GM19467 (cell line): ENCODE data around the gene HTT.

ENCODE experiments used
- ATAC-seq: cut with Tn5 transposase; IDR thresholded peaks from one replicate; pipeline ENCODE4 v1.9.1; 2021; ENCODE audit warnings: mild to moderate bottlenecking, moderate library complexity; ENCODE audit not compliant: unreplicated experiment

HTT gene

GRCh38 chr4:3285558-3286334 lies 211.3 kb downstream of the HTT start:
- ATAC-seq = peak; percentile 79

GRCh38 chr4:3286335-3287175 lies 212.1 kb downstream of the HTT start:
- no peak for ATAC-seq

GRCh38 chr4:3287271-3287971 lies 212.9 kb downstream of the HTT start:
- no peak for ATAC-seq

- ATAC-seq = no peak
Measured at GRCh38 chr4:3287972-3288570, 213.6 kb downstream of the HTT start.

- ATAC-seq = no peak
Measured at GRCh38 chr4:3288571-3289094, 214.2 kb downstream of the HTT start.

- ATAC-seq = no peak
Measured at GRCh38 chr4:3290476-3290875, 216.0 kb downstream of the HTT start.

GRCh38 chr4:3290889-3291321 lies 216.4 kb downstream of the HTT start:
- ATAC-seq = no peak

GRCh38 chr4:3291411-3291968 lies 217.0 kb downstream of the HTT start:
- ATAC-seq = no peak

GRCh38 chr4:3291969-3292570 lies 217.6 kb downstream of the HTT start:
- ATAC-seq = peak; percentile 13

- ATAC-seq = peak; percentile 65
Measured at GRCh38 chr4:3292571-3293400, 218.3 kb downstream of the HTT start, which contains the start of gene RGS12. Gene RGS12, plus strand, starts transcription at chr4:3293021. Its CDS starts 23,150 bp downstream, at chr4:3316171.
